ENCODE data around the gene PDE3B. TPM values are rescaled to one million over a fixed set of nuclear protein-coding genes. Genes with fewer than 3 reads are reported as not detected.

PDE3B gene
- polyA plus RNA-seq, 3 donors: 4.0 to 6.0 (median 5.2) TPM

DNA sequence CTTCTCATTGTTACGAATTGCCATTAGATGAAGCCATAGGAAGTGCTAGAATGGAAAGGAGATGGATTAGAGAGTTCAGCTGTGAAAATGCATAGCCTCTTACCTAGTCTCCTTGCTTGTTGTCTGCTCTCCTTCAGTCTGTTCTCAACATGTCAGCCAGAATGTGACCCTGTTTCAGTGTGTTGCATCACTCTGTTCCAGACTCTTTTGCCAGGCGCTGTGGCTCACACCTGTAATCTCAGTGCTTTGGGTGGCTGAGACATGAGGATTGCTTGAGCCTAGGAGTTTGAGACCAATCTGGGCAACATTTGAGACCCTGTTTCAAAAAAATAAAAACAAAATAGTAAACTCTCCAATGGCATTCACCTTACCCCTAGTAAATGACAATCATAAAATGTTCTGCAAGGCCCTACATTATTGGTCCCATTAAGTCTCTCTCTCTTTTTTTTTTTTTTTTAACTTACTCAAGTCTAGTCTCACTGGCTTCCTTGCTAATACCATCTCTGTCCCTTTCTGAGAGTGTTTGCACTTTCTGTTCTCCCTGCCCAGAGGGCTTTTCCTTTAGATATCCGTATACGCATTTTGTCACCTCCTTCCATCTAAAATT, 209.1 kb downstream of the PDE3B start:
- Histone ChIP-seq H3K27me3 (ENCODE audit: control insufficient read depth in 2 of 2, insufficient read depth in 2 of 2, low read length in 2 of 2) (no peaks in the 10 kb centered on the region), H3K4me2 (replicated peaks; ENCODE audit: extremely low read depth, low read length, poor library complexity, severe bottlenecking) (no peak overlapping the region), H3K27ac (ENCODE audit: low read depth in 1 of 2, low read length in 2 of 2) (no peak overlapping the region), H3K9ac (ENCODE audit: insufficient read depth, low read length, poor library complexity, severe bottlenecking) (no peak overlapping the region), H3K9me3 (replicated peaks in 1 of 2; ENCODE audit: control insufficient read depth in 1 of 2, insufficient read depth in 1 of 2, low read length in 2 of 2) (no peaks in the 10 kb centered on the region), H4K20me1 (ENCODE audit: insufficient read depth, low read length) (no peaks in the 10 kb centered on the region), H3K4me3 (replicated peaks in 1 of 3; ENCODE audit: low read depth in 2 of 3, low read length in 3 of 3) (no peak overlapping the region), H3K36me3 (replicated peaks in 1 of 2; ENCODE audit: control insufficient read depth in 1 of 2, insufficient read depth in 2 of 2, low read length in 2 of 2) (peaks cover 0 to 5% of the 10 kb centered on the region in 2 donors), H2AFZ (ENCODE audit: insufficient read depth, low read depth, low read length, poor library complexity, severe bottlenecking) (no peak overlapping the region), H3K79me2 (ENCODE audit: insufficient read depth, low read length) (no peaks in the 10 kb centered on the region), H3K4me1 (ENCODE audit: control insufficient read depth in 1 of 2, insufficient read depth in 2 of 2, low read length in 2 of 2) (no peaks in the 10 kb centered on the region)
- Mint-ChIP-seq H3K27ac (no peak overlapping the region), H3K4me1 (no peaks in the 10 kb centered on the region), H3K36me3 (peaks cover 20 to 32% of the 10 kb centered on the region in 2 donors), H3K27me3 (ENCODE audit: low read depth in 3 of 3) (no peaks in the 10 kb centered on the region), H3K9me3 (peaks cover 0 to 2% (median 0%) of the 10 kb centered on the region in 7 donors), H3K4me3 (no peak overlapping the region)
- TF ChIP-seq, protein P1, sequence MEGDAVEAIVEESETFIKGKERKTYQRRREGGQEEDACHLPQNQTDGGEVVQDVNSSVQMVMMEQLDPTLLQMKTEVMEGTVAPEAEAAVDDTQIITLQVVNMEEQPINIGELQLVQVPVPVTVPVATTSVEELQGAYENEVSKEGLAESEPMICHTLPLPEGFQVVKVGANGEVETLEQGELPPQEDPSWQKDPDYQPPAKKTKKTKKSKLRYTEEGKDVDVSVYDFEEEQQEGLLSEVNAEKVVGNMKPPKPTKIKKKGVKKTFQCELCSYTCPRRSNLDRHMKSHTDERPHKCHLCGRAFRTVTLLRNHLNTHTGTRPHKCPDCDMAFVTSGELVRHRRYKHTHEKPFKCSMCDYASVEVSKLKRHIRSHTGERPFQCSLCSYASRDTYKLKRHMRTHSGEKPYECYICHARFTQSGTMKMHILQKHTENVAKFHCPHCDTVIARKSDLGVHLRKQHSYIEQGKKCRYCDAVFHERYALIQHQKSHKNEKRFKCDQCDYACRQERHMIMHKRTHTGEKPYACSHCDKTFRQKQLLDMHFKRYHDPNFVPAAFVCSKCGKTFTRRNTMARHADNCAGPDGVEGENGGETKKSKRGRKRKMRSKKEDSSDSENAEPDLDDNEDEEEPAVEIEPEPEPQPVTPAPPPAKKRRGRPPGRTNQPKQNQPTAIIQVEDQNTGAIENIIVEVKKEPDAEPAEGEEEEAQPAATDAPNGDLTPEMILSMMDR (IDR thresholded peaks at IDR 0.05): no peak
- DNase-seq: no peak
- WGBS (ENCODE audit: insufficient coverage): 100% methylated on average over 1 of the region's 4 CpGs
- intact Hi-C loops (cut with micrococcal nuclease): no loop called here

DNA sequence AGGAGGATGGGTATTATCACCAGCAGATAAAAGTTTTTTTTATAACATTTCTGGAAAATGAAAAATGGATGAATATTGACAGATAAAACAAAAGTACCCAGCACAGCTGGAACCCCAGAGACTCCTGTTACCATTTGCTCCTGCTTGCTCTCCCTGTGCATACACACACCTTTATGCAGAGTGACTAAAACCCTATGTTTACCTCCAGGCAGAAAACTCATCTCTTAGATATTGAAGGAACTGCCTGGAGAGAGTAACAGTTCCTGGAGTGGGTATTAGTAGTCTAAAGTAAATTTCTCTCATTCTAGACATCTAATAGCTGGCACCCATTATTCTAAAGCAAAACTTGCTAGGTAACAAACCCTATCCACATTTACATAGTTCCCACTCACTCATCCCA, 210.5 kb downstream of the PDE3B start:
- H3K4me2 ChIP-seq (replicated peaks; ENCODE audit: extremely low read depth, low read length, poor library complexity, severe bottlenecking): no peak overlapping the region
- H3K36me3 ChIP-seq (replicated peaks in 1 of 2; ENCODE audit: control insufficient read depth in 1 of 2, insufficient read depth in 2 of 2, low read length in 2 of 2): peaks cover 0 to 8% of the 10 kb centered on the region in 2 donors
- H3K4me1 ChIP-seq (ENCODE audit: control insufficient read depth in 1 of 2, insufficient read depth in 2 of 2, low read length in 2 of 2): no peaks in the 10 kb centered on the region
- H3K4me1 Mint-ChIP-seq: no peaks in the 10 kb centered on the region
- H3K36me3 Mint-ChIP-seq: peaks cover 20 to 35% of the 10 kb centered on the region in 2 donors
- H3K27ac Mint-ChIP-seq: no peak overlapping the region
- intact Hi-C loops (cut with micrococcal nuclease): no loop called here
- TF ChIP-seq, protein P1 (IDR thresholded peaks at IDR 0.05): no peak
- no peak overlapping the region for H3K27ac ChIP-seq (ENCODE audit: low read depth in 1 of 2, low read length in 2 of 2)
- H3K4me3 ChIP-seq (replicated peaks in 1 of 3; ENCODE audit: low read depth in 2 of 3, low read length in 3 of 3): no peak overlapping the region
- H3K9me3 Mint-ChIP-seq: peaks cover 0 to 2% (median 0%) of the 10 kb centered on the region in 7 donors
- H2AFZ ChIP-seq (ENCODE audit: insufficient read depth, low read depth, low read length, poor library complexity, severe bottlenecking): no peak overlapping the region
- no peaks in the 10 kb centered on the region for H3K79me2 ChIP-seq (ENCODE audit: insufficient read depth, low read length)
- DNase-seq: no peak
- H3K4me3 Mint-ChIP-seq: no peak overlapping the region
- H3K9me3 ChIP-seq (replicated peaks in 1 of 2; ENCODE audit: control insufficient read depth in 1 of 2, insufficient read depth in 1 of 2, low read length in 2 of 2): no peaks in the 10 kb centered on the region
- no peak overlapping the region for H3K9ac ChIP-seq (ENCODE audit: insufficient read depth, low read length, poor library complexity, severe bottlenecking)
- no peaks in the 10 kb centered on the region for H3K27me3 ChIP-seq (ENCODE audit: control insufficient read depth in 2 of 2, insufficient read depth in 2 of 2, low read length in 2 of 2)
- no peaks in the 10 kb centered on the region for H3K27me3 Mint-ChIP-seq (ENCODE audit: low read depth in 3 of 3)
- H4K20me1 ChIP-seq (ENCODE audit: insufficient read depth, low read length): no peaks in the 10 kb centered on the region

All from CD14-positive monocyte (primary cell).